ENCODE results near the gene TTLL9. TPM values are rescaled to one million over a fixed set of nuclear protein-coding genes. Genes with fewer than 3 reads are reported as not detected.

Gene TTLL9
- total RNA-seq, 1 donor from 2014 or later, result 1.7 TPM

DNA sequence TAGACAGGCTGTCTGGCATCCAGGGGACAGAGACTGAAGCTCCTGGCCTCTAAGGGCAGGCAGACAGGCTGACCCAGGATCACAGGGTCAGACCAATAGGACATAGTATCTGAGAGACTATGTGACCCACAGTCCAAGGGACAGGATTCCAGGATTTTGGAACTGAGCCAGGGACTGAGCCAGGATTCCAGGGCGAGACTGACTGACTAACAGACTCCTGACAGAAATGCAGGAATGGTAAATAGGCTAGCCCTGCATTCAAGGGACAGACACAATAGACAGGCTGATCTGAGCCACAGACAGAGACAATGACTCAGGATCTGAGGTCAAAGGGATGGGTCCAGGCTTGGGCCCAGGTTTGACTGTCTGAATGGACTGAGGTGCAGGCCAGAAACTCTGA lies 117.3 kb downstream of the TTLL9 start:
- DNase-seq, result no peak

GRCh38 chr20:31988430-31989015 lies 118.1 kb downstream of the TTLL9 start:
- no peak for DNase-seq

DNA sequence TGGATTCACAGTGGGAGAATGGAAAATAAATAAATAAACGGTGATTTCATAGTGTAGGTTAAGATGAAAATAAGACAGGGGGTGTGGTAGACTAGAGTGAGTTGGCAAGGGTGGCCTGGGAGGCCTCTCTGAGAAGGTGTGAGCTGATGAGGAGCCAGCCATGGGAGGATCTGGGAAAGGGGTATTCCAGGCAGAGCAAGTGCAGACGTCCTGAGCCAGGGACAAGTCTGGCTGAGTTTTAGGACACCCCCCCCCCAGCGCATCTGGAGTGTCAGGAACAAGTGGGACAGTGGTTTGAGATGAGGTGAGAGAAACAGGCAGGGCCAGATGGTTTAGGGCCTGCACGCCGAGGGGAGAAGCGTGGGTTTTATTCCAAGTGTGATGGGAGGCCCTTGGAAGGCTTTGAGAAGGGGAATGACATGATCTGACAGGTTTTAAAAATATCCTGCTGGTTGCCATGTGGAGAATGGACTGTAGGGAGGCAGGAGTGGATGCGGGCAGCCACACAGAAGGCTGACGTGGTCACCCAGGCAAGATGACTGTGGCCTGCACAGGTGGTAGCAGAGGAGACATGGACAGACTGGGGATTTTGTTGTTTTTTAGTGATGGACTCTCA lies 118.7 kb downstream of the TTLL9 start:
- peak; percentile 14 for DNase-seq

GRCh38 chr20:31990641-31991338 lies 120.4 kb downstream of the TTLL9 start:
- DNase-seq, result no peak

- DNase-seq, result no peak
These were observed 120.9 kb downstream of the TTLL9 start for GRCh38 chr20:31991339-31991705.

GRCh38 chr20:31992086-31992485 lies 121.7 kb downstream of the TTLL9 start:
- DNase-seq, result no peak

Small RNA genes lying within 50 kb of the gene (small RNA-seq; reads per million reads assigned to genes)
- gene RNU1-94P, result not detected

Other genes starting within 250 kb of the TTLL9 start
- not detected for gene COX4I2, start 232.7 kb upstream of the TTLL9 start, total RNA-seq
- gene BCL2L1, start 147.8 kb upstream of the TTLL9 start, total RNA-seq, result 42.6 TPM
- gene TPX2, start 131.3 kb upstream of the TTLL9 start, total RNA-seq, result 5.8 TPM
- 0.78 TPM for gene MYLK2, start 51.3 kb upstream of the TTLL9 start, total RNA-seq
- 0.78 TPM for gene FOXS1, start 25.0 kb upstream of the TTLL9 start, total RNA-seq
- 3.0 TPM for gene DUSP15, start 107 bp upstream of the TTLL9 start, total RNA-seq
- 4.1 TPM for gene PDRG1, start 81.4 kb downstream of the TTLL9 start, total RNA-seq
- 12.6 TPM for gene XKR7, start 97.5 kb downstream of the TTLL9 start, total RNA-seq
- gene CCM2L, start 139.8 kb downstream of the TTLL9 start, total RNA-seq, result 2.0 TPM
- 3.3 TPM for gene HCK, start 181.6 kb downstream of the TTLL9 start, total RNA-seq
- gene TM9SF4, start 239.1 kb downstream of the TTLL9 start, total RNA-seq, result 15.1 TPM

All from occipital lobe (tissue), 3 donors.